C4-2B (cell line): Measurements from ENCODE around the gene GGA2.

Experiments
- H3K27ac ChIP-seq: fragments of 450-650 bp; 2 replicates; pipeline ENCODE4 v1.5.1; 2017
- CTCF ChIP-seq: fragments of 450-650 bp; conservative IDR thresholded peaks from 2 replicates; pipeline ENCODE4 v1.5.1; 2017; ENCODE audit warnings: mild to moderate bottlenecking
- ZFX ChIP-seq: fragments of 450-650 bp; IDR thresholded peaks from 2 replicates; pipeline ENCODE4 v1.6.1; 2017

Gene GGA2

GRCh38 chr16:23514381-23515152, 4.3 kb upstream of the GGA2 start:
- TF ChIP-seq ZFX (no peak), CTCF (no peak)

GRCh38 chr16:23512168-23512695, 1.9 kb upstream of the GGA2 start:
- no peak for TF ChIP-seq CTCF
- no peak for TF ChIP-seq ZFX
- H3K27ac ChIP-seq = no peak overlapping the region

More at GRCh38 chr16:23514381-23515152, 4.3 kb upstream of the GGA2 start:
- H3K27ac ChIP-seq = no peak overlapping the region

- TF ChIP-seq CTCF = no peak
- no peak overlapping the region for H3K27ac ChIP-seq
Measured at GRCh38 chr16:23511731-23512130, 1.4 kb upstream of the GGA2 start.

GRCh38 chr16:23510915-23511270, 599 bp upstream of the GGA2 start:
- peak overlapping the region; percentile 88 for H3K27ac ChIP-seq

- no peak for TF ChIP-seq CTCF
- no peak for TF ChIP-seq ZFX
- peak overlapping the region; percentile 88 for H3K27ac ChIP-seq
Measured at GRCh38 chr16:23509782-23510163, 521 bp downstream of the GGA2 start.

GRCh38 chr16:23509441-23509754, 896 bp downstream of the GGA2 start:
- TF ChIP-seq ZFX (no peak), CTCF (no peak)
- peak overlapping the region; percentile 88 for H3K27ac ChIP-seq

GRCh38 chr16:23508589-23509440, 1.5 kb downstream of the GGA2 start:
- H3K27ac ChIP-seq = peak overlapping the region; percentile 88; the same call in 1 of the 2 replicates
- TF ChIP-seq ZFX (no peak), CTCF (no peak)
